ENCODE data around the gene FAM149B1.

- TF ChIP-seq, protein P1, sequence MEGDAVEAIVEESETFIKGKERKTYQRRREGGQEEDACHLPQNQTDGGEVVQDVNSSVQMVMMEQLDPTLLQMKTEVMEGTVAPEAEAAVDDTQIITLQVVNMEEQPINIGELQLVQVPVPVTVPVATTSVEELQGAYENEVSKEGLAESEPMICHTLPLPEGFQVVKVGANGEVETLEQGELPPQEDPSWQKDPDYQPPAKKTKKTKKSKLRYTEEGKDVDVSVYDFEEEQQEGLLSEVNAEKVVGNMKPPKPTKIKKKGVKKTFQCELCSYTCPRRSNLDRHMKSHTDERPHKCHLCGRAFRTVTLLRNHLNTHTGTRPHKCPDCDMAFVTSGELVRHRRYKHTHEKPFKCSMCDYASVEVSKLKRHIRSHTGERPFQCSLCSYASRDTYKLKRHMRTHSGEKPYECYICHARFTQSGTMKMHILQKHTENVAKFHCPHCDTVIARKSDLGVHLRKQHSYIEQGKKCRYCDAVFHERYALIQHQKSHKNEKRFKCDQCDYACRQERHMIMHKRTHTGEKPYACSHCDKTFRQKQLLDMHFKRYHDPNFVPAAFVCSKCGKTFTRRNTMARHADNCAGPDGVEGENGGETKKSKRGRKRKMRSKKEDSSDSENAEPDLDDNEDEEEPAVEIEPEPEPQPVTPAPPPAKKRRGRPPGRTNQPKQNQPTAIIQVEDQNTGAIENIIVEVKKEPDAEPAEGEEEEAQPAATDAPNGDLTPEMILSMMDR (conservative IDR thresholded peaks at IDR 0.05; ENCODE audit: low read length), result no peak
- no peak for TF ChIP-seq EZH2phosphoT487 (IDR thresholded peaks at IDR 0.05; ENCODE audit: borderline replicate concordance)
These were observed 119.5 kb downstream of the FAM149B1 start for GRCh38 chr10:73287441-73287840.
